Measurements from ENCODE around the gene MRPS35.

The MRPS35 gene

DNA sequence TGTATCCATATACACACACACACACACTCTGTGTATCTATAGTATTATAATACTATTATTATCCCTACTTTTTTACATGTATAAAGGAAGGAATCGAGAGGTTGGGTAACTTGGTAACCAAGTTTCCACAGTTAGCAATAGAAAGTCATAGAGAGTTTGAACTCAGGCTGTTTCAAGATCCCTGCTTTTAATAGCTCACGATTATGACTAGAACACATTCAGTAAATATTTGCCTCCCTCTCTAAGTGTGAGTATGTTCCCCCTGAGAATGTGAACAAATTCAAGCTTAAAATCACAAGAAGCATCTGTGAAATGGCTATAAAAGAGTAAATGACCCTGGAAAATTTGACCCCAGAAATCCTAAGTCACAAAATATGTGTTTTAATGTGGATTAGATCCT is 25.4 kb upstream of the MRPS35 start:
- TF ChIP-seq, protein P1, sequence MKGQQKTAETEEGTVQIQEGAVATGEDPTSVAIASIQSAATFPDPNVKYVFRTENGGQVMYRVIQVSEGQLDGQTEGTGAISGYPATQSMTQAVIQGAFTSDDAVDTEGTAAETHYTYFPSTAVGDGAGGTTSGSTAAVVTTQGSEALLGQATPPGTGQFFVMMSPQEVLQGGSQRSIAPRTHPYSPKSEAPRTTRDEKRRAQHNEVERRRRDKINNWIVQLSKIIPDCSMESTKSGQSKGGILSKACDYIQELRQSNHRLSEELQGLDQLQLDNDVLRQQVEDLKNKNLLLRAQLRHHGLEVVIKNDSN (IDR thresholded peaks at IDR 0.05), result no peak
- TF ChIP-seq EGR1 (IDR thresholded peaks at IDR 0.05) (no peak), NFIC (IDR thresholded peaks at IDR 0.05) (no peak), TCF12 (IDR thresholded peaks at IDR 0.05; ENCODE audit: low read depth) (no peak), TEAD4 (IDR thresholded peaks at IDR 0.05) (no peak), TAF1 (IDR thresholded peaks at IDR 0.05; ENCODE audit: low read depth) (no peak)

- TF ChIP-seq, protein P2, sequence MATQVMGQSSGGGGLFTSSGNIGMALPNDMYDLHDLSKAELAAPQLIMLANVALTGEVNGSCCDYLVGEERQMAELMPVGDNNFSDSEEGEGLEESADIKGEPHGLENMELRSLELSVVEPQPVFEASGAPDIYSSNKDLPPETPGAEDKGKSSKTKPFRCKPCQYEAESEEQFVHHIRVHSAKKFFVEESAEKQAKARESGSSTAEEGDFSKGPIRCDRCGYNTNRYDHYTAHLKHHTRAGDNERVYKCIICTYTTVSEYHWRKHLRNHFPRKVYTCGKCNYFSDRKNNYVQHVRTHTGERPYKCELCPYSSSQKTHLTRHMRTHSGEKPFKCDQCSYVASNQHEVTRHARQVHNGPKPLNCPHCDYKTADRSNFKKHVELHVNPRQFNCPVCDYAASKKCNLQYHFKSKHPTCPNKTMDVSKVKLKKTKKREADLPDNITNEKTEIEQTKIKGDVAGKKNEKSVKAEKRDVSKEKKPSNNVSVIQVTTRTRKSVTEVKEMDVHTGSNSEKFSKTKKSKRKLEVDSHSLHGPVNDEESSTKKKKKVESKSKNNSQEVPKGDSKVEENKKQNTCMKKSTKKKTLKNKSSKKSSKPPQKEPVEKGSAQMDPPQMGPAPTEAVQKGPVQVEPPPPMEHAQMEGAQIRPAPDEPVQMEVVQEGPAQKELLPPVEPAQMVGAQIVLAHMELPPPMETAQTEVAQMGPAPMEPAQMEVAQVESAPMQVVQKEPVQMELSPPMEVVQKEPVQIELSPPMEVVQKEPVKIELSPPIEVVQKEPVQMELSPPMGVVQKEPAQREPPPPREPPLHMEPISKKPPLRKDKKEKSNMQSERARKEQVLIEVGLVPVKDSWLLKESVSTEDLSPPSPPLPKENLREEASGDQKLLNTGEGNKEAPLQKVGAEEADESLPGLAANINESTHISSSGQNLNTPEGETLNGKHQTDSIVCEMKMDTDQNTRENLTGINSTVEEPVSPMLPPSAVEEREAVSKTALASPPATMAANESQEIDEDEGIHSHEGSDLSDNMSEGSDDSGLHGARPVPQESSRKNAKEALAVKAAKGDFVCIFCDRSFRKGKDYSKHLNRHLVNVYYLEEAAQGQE (IDR thresholded peaks at IDR 0.05; ENCODE audit: low read depth), result no peak
- TF ChIP-seq YY1 (IDR thresholded peaks at IDR 0.05; ENCODE audit: low read depth), result no peak
- TF ChIP-seq FOXM1 (IDR thresholded peaks at IDR 0.05; ENCODE audit: borderline replicate concordance, low read depth), result no peak
- no peak for TF ChIP-seq TEAD4 (IDR thresholded peaks at IDR 0.05)
- TF ChIP-seq, protein P1 (IDR thresholded peaks at IDR 0.05), result no peak
- no peak for TF ChIP-seq TCF12 (IDR thresholded peaks at IDR 0.05; ENCODE audit: low read depth)
- TF ChIP-seq RAD21 (IDR thresholded peaks at IDR 0.05; ENCODE audit: low read depth), result no peak
Measured at GRCh38 chr12:27686147-27686546, 24.5 kb upstream of the MRPS35 start.

- TF ChIP-seq NFIC (IDR thresholded peaks at IDR 0.05), result no peak
- no peak for TF ChIP-seq RAD21 (IDR thresholded peaks at IDR 0.05; ENCODE audit: low read depth)
- TF ChIP-seq TAF1 (IDR thresholded peaks at IDR 0.05; ENCODE audit: low read depth), result no peak
- no peak for TF ChIP-seq EGR1 (IDR thresholded peaks at IDR 0.05)
- no peak for TF ChIP-seq FOXM1 (IDR thresholded peaks at IDR 0.05; ENCODE audit: borderline replicate concordance, low read depth)
- no peak for TF ChIP-seq MAX (IDR thresholded peaks at IDR 0.05)
- no peak for TF ChIP-seq CEBPB (IDR thresholded peaks at IDR 0.05)
- TF ChIP-seq EP300 (IDR thresholded peaks at IDR 0.05; ENCODE audit: borderline replicate concordance), result no peak
- no peak for TF ChIP-seq TCF12 (IDR thresholded peaks at IDR 0.05; ENCODE audit: low read depth)
- TF ChIP-seq YY1 (IDR thresholded peaks at IDR 0.05; ENCODE audit: low read depth), result no peak
- no peak for TF ChIP-seq CREB1 (IDR thresholded peaks at IDR 0.05; ENCODE audit: low read depth)
- TF ChIP-seq, protein P1 (IDR thresholded peaks at IDR 0.05), result no peak
- TF ChIP-seq ZBTB7A (IDR thresholded peaks at IDR 0.05; ENCODE audit: low read depth), result no peak
- TF ChIP-seq TEAD4 (IDR thresholded peaks at IDR 0.05), result no peak
- TF ChIP-seq, protein P2 (IDR thresholded peaks at IDR 0.05; ENCODE audit: low read depth), result no peak
Measured at GRCh38 chr12:27688671-27689070, 22.0 kb upstream of the MRPS35 start.

- no peak for TF ChIP-seq TCF12 (IDR thresholded peaks at IDR 0.05; ENCODE audit: low read depth)
- TF ChIP-seq EGR1 (IDR thresholded peaks at IDR 0.05), result no peak
- no peak for TF ChIP-seq NFIC (IDR thresholded peaks at IDR 0.05)
- TF ChIP-seq CEBPB (IDR thresholded peaks at IDR 0.05), result no peak
- no peak for TF ChIP-seq TAF1 (IDR thresholded peaks at IDR 0.05; ENCODE audit: low read depth)
- TF ChIP-seq ZBTB7A (IDR thresholded peaks at IDR 0.05; ENCODE audit: low read depth), result no peak
- no peak for TF ChIP-seq CREB1 (IDR thresholded peaks at IDR 0.05; ENCODE audit: low read depth)
- TF ChIP-seq, protein P2 (IDR thresholded peaks at IDR 0.05; ENCODE audit: low read depth), result no peak
- TF ChIP-seq MAX (IDR thresholded peaks at IDR 0.05), result no peak
- TF ChIP-seq, protein P1 (IDR thresholded peaks at IDR 0.05), result no peak
Measured at GRCh38 chr12:27689558-27690180, 21.0 kb upstream of the MRPS35 start.
